ENCODE data around the gene RBP2.

RBP2 gene

DNA sequence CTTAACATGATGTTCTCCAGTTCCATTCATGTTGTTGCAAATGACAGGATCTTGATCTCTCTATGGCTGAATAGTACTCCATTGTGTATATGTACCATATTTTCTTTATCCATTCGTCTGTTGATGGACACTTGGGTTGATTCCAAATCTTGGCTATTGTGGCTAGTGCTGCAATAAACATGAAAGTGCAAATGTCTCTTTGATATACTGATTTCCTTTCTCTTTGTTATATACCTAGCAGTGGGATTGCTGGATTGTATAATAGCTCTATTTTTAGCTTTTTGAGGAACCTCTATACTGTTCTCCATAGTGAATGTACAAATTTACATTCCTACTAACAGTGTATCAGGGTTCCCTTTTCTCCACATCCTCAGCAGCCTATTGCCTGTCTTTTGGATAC, 5.9 kb upstream of the RBP2 start:
- Histone ChIP-seq H3K4me1 (ENCODE audit: control insufficient read depth in 1 of 2, insufficient read depth in 2 of 2, low read length in 2 of 2) (peaks cover 9 to 11% of the 10 kb centered on the region in 2 donors), H3K27ac (ENCODE audit: low read depth, low read length) (no peak overlapping the region), H3K36me3 (ENCODE audit: control insufficient read depth in 1 of 2, insufficient read depth in 2 of 2, low read length in 2 of 2) (no peaks in the 10 kb centered on the region), H3K4me3 (ENCODE audit: low read depth in 1 of 2, low read length in 2 of 2) (no peak overlapping the region), H3K9ac (ENCODE audit: low read depth in 1 of 2, low read length in 2 of 2) (no peak overlapping the region), H3K27me3 (ENCODE audit: control insufficient read depth in 1 of 2, insufficient read depth in 2 of 2, low read length in 2 of 2) (no peaks in the 10 kb centered on the region), H3K9me3 (ENCODE audit: control insufficient read depth in 1 of 2, low read length in 2 of 2) (no peaks in the 10 kb centered on the region)

DNA sequence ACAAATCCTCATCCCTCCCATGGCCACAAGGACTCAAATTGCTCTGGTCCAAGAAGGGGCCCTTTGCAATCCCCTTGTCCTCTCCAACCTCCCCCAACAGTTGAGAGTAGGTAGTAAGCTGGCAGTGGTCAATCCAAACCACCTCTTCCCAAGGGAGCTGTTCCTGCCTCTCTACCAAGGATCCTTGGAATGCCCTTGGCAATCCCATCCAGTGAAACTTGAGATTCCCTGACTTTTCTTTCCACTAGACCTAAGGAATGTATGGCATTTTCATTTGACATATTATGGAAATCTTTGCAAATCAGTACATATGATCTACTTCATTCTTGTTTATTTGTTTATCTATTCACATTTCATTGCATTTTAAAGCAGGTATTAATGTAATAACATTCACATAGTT, 4.8 kb upstream of the RBP2 start:
- Histone ChIP-seq H3K27ac (ENCODE audit: low read depth, low read length) (no peak overlapping the region), H3K9ac (ENCODE audit: low read depth in 1 of 2, low read length in 2 of 2) (no peak overlapping the region), H3K9me3 (ENCODE audit: control insufficient read depth in 1 of 2, low read length in 2 of 2) (no peaks in the 10 kb centered on the region)

DNA sequence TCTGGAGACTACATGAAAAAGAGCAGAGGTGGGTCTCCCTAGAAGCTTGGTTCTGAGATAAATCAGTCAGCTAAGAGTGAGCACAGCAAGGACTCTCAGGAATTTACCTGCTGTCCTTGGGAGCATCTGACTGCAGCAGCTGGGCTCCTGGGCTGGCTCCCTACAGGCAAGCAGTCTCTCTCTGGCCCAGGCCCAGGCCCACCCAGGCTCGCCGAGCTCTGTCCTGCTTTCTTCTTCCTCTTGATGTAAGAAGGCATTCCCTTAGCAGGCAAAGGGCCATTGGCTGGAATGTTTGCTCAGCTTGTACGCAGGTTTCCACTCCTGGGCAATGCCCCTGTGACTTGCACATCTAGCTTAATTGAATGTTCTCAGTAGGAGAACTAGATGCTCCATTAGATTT, 4.3 kb upstream of the RBP2 start:
- no peak overlapping the region for H3K4me3 ChIP-seq (ENCODE audit: low read depth in 1 of 2, low read length in 2 of 2)
- H3K9me3 ChIP-seq (ENCODE audit: control insufficient read depth in 1 of 2, low read length in 2 of 2): no peaks in the 10 kb centered on the region
- H3K27me3 ChIP-seq (ENCODE audit: control insufficient read depth in 1 of 2, insufficient read depth in 2 of 2, low read length in 2 of 2): no peaks in the 10 kb centered on the region
- H3K27ac ChIP-seq (ENCODE audit: low read depth, low read length): no peak overlapping the region
- no peak overlapping the region for H3K9ac ChIP-seq (ENCODE audit: low read depth in 1 of 2, low read length in 2 of 2)
- H3K36me3 ChIP-seq (ENCODE audit: control insufficient read depth in 1 of 2, insufficient read depth in 2 of 2, low read length in 2 of 2): no peaks in the 10 kb centered on the region
- H3K4me1 ChIP-seq (ENCODE audit: control insufficient read depth in 1 of 2, insufficient read depth in 2 of 2, low read length in 2 of 2): peaks cover 17 to 20% of the 10 kb centered on the region in 2 donors

More for the DNA sequence above, 4.8 kb upstream of the RBP2 start:
- Histone ChIP-seq H3K4me3 (ENCODE audit: low read depth in 1 of 2, low read length in 2 of 2) (no peak overlapping the region), H3K27me3 (ENCODE audit: control insufficient read depth in 1 of 2, insufficient read depth in 2 of 2, low read length in 2 of 2) (no peaks in the 10 kb centered on the region), H3K36me3 (ENCODE audit: control insufficient read depth in 1 of 2, insufficient read depth in 2 of 2, low read length in 2 of 2) (no peaks in the 10 kb centered on the region), H3K4me1 (ENCODE audit: control insufficient read depth in 1 of 2, insufficient read depth in 2 of 2, low read length in 2 of 2) (peaks cover 17 to 20% of the 10 kb centered on the region in 2 donors)

DNA sequence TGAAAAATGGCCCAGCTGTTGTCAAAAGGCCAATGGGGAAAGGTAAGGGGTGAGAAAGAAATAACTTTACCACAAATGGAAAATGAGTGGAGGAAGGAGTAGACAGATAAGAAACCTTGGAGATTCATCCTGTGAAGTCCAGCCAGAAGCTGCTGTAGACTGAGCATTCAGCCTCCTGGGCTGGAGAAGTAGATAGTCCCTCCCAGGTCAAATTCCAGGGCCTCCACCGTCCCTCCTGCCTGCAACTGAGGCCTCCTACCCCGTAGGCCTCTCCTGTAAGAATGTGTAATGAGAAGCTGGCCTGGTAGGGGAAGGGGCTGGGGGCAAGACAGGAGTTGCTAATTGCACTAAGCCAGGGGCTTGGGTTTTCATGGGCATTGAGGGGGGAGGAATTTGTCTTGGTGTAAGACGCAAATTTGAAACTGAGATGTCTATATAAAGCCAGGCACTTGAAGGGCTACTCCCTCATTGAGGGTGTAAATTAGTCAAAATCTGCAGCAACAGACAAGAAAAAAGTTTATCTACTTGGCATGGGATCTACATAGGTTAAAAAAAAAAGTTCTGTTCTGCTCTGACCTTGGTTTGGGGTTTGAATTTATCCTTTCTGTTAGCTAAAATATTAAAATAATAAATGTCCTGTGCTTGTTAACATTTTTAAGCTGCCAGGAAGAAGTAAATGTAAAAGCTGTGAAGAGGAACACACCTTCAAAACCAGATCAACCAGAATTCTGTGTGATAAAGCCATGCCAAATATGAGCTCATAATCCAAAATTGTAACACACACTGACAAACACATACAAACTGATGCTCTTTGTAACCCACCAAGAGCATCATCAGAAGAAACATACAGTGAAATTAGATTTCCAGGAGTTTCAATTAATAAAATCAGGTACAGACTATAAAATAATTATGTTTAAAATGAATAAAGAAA, 1.7 kb upstream of the RBP2 start:
- Histone ChIP-seq H3K27ac (ENCODE audit: low read depth, low read length) (no peak overlapping the region), H3K9me3 (ENCODE audit: control insufficient read depth in 1 of 2, low read length in 2 of 2) (no peaks in the 10 kb centered on the region)

DNA sequence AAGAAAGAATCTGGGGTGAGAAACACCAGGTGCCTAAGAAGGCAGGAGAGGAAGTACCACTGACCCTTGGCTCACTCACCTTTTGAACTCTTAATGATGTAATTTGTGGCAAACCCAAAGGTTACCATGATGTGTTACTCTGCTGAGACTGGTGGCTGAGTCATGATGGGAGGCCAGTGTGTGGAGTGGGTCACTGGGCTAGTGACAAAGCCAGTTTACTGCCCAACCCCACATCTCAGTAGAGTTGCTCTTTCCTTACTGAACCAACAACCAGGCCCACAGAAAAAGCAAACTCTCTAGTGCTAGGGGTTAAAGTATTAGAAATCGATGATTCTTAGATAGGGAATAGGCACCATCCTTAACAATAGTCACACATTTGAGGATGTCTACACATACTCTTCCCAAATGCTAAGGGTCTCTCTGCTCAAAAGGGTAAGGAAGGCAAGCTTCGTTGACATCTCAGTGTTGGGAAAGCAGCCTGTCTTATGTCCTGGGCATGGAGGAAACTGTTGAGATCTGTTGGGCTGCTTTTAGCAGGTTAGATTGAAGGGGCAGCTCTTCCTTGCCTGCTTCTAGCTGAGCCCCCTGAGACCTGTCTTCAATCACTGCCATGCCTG, 3.1 kb downstream of the RBP2 start:
- peak overlapping the region; percentile 62 to 67 for H3K4me3 ChIP-seq (ENCODE audit: low read depth in 1 of 2, low read length in 2 of 2)
- H3K27me3 ChIP-seq (ENCODE audit: control insufficient read depth in 1 of 2, insufficient read depth in 2 of 2, low read length in 2 of 2): no peaks in the 10 kb centered on the region
- peaks cover 5 to 9% of the 10 kb centered on the region in 2 donors for H3K36me3 ChIP-seq (ENCODE audit: control insufficient read depth in 1 of 2, insufficient read depth in 2 of 2, low read length in 2 of 2)
- H3K9ac ChIP-seq (ENCODE audit: low read depth in 1 of 2, low read length in 2 of 2): peak overlapping the region; percentile 49 to 76
- H3K9me3 ChIP-seq (ENCODE audit: control insufficient read depth in 1 of 2, low read length in 2 of 2): no peaks in the 10 kb centered on the region
- peak overlapping the region; percentile 82 for H3K27ac ChIP-seq (ENCODE audit: low read depth, low read length)
- peaks cover 28 to 47% of the 10 kb centered on the region in 2 donors for H3K4me1 ChIP-seq (ENCODE audit: control insufficient read depth in 1 of 2, insufficient read depth in 2 of 2, low read length in 2 of 2)

More for the DNA sequence above, 1.7 kb upstream of the RBP2 start:
- H3K4me3 ChIP-seq (ENCODE audit: low read depth in 1 of 2, low read length in 2 of 2): peak overlapping the region; percentile 13 to 62
- H3K36me3 ChIP-seq (ENCODE audit: control insufficient read depth in 1 of 2, insufficient read depth in 2 of 2, low read length in 2 of 2): no peaks in the 10 kb centered on the region
- no peak overlapping the region for H3K9ac ChIP-seq (ENCODE audit: low read depth in 1 of 2, low read length in 2 of 2)
- H3K27me3 ChIP-seq (ENCODE audit: control insufficient read depth in 1 of 2, insufficient read depth in 2 of 2, low read length in 2 of 2): no peaks in the 10 kb centered on the region
- H3K4me1 ChIP-seq (ENCODE audit: control insufficient read depth in 1 of 2, insufficient read depth in 2 of 2, low read length in 2 of 2): peaks cover 20 to 22% of the 10 kb centered on the region in 2 donors

DNA sequence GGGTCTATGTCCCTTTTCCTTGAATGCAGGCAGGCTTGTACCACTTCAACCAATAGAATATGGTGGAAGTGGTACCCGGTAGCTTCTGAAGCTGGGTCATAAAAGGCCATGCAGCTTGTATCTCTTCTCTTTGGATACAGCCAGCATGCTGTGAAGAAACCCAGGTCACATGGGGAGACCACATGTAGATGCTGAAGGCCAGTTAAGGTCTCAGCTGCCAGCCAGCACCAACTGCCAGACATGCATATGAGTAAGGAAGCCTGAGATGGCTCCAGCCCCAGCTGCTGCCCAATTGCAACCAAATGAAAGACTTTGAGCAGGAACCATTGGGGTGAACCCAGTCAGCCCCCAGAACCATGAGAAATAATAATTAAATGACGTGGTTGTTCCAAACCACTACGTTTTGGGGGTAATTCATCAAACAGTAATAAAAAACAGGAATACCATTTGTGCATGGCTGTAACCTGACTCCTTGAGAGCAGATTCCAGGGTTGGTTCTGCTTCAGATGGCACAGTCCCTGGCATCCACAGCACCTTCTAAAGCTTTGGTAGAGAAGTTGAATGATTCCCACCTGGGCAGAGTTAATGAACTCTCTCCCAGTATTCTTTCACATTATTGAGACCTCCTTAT, 3.8 kb downstream of the RBP2 start:
- Histone ChIP-seq H3K36me3 (ENCODE audit: control insufficient read depth in 1 of 2, insufficient read depth in 2 of 2, low read length in 2 of 2) (peaks cover 9 to 15% of the 10 kb centered on the region in 2 donors), H3K4me1 (ENCODE audit: control insufficient read depth in 1 of 2, insufficient read depth in 2 of 2, low read length in 2 of 2) (peaks cover 28 to 48% of the 10 kb centered on the region in 2 donors), H3K27me3 (ENCODE audit: control insufficient read depth in 1 of 2, insufficient read depth in 2 of 2, low read length in 2 of 2) (no peaks in the 10 kb centered on the region), H3K9ac (ENCODE audit: low read depth in 1 of 2, low read length in 2 of 2) (peak overlapping the region; percentile 16 to 50), H3K9me3 (ENCODE audit: control insufficient read depth in 1 of 2, low read length in 2 of 2) (no peaks in the 10 kb centered on the region), H3K4me3 (ENCODE audit: low read depth in 1 of 2, low read length in 2 of 2) (peak overlapping the region; percentile 62 to 67), H3K27ac (ENCODE audit: low read depth, low read length) (peak overlapping the region; percentile 82)

DNA sequence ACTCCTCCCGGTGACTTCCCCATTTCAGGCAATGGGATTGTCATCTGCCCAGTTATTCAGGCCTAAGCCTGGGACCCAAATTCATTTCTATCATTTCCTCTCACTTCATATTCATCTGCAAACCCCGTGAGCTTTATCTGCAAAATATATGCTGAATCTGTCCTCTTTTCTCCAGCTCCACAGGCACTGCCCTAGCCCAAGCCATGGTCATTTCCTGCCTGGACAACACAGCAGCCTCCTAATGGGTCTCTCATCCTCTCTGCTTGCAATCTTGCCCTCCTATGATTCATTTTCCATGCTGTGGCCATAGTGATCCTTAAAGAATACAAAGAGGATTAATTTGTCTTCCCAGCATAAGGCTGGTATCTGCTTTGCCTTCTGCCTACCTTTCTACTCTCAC, 6.1 kb downstream of the RBP2 start:
- Histone ChIP-seq H3K9ac (ENCODE audit: low read depth in 1 of 2, low read length in 2 of 2) (peak overlapping the region; percentile 20 to 38), H3K4me1 (ENCODE audit: control insufficient read depth in 1 of 2, insufficient read depth in 2 of 2, low read length in 2 of 2) (peaks cover 18 to 37% of the 10 kb centered on the region in 2 donors), H3K4me3 (ENCODE audit: low read depth in 1 of 2, low read length in 2 of 2) (peak overlapping the region; percentile 37 to 62), H3K27me3 (ENCODE audit: control insufficient read depth in 1 of 2, insufficient read depth in 2 of 2, low read length in 2 of 2) (no peaks in the 10 kb centered on the region), H3K27ac (ENCODE audit: low read depth, low read length) (no peak overlapping the region), H3K9me3 (ENCODE audit: control insufficient read depth in 1 of 2, low read length in 2 of 2) (no peaks in the 10 kb centered on the region), H3K36me3 (ENCODE audit: control insufficient read depth in 1 of 2, insufficient read depth in 2 of 2, low read length in 2 of 2) (peaks cover 24 to 37% of the 10 kb centered on the region in 2 donors)

DNA sequence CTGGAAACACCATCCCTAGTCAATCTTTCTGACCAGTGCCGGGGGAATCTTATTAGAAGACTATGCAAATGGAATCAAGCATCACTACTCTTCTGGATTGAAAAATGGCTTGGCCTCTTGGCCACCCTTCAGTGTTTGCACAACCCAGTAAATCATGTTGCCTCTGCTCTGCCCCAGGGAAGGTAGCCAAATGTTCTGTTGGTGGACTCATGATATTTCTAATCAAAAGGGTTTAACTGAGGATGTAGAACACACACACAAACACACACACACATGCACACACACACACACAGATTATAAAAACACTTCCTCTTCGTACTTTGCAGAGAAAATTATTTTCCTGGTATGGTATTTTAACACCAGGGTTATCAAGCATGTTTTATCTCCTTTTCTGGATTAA, 7.9 kb downstream of the RBP2 start:
- no peaks in the 10 kb centered on the region for H3K9me3 ChIP-seq (ENCODE audit: control insufficient read depth in 1 of 2, low read length in 2 of 2)
- peaks cover 18 to 33% of the 10 kb centered on the region in 2 donors for H3K4me1 ChIP-seq (ENCODE audit: control insufficient read depth in 1 of 2, insufficient read depth in 2 of 2, low read length in 2 of 2)
- H3K27me3 ChIP-seq (ENCODE audit: control insufficient read depth in 1 of 2, insufficient read depth in 2 of 2, low read length in 2 of 2): no peaks in the 10 kb centered on the region
- H3K36me3 ChIP-seq (ENCODE audit: control insufficient read depth in 1 of 2, insufficient read depth in 2 of 2, low read length in 2 of 2): peaks cover 24 to 38% of the 10 kb centered on the region in 2 donors
- no peak overlapping the region for H3K27ac ChIP-seq (ENCODE audit: low read depth, low read length)
- peak overlapping the region in 1 of 2 donors; percentile 2 for H3K9ac ChIP-seq (ENCODE audit: low read depth in 1 of 2, low read length in 2 of 2)
- peak overlapping the region in 1 of 2 donors; percentile 62 for H3K4me3 ChIP-seq (ENCODE audit: low read depth in 1 of 2, low read length in 2 of 2)

DNA sequence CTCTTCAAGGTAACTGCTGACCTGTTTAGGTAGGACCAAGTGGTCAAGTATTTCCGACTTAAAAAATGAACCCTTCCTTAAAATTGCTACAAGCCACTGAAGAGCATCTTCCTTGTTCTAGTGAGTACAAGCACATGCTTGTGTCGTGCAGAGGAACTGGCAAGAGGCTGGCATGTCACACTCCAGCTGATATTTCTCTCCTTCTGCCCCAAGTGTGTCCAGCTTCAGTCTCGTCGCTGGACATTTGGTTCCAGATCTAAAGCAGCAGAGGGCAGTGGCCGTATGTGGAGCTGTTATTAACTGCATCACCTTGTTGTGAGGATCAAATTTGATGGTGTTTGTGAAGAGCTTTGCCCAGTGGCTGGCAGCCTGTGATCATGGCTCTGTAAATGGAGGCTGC, 10.0 kb downstream of the RBP2 start:
- Histone ChIP-seq H3K9me3 (ENCODE audit: control insufficient read depth in 1 of 2, low read length in 2 of 2) (no peaks in the 10 kb centered on the region), H3K27me3 (ENCODE audit: control insufficient read depth in 1 of 2, insufficient read depth in 2 of 2, low read length in 2 of 2) (no peaks in the 10 kb centered on the region), H3K4me1 (ENCODE audit: control insufficient read depth in 1 of 2, insufficient read depth in 2 of 2, low read length in 2 of 2) (peaks cover 20 to 36% of the 10 kb centered on the region in 2 donors), H3K9ac (ENCODE audit: low read depth in 1 of 2, low read length in 2 of 2) (no peak overlapping the region), H3K36me3 (ENCODE audit: control insufficient read depth in 1 of 2, insufficient read depth in 2 of 2, low read length in 2 of 2) (peaks cover 24 to 40% of the 10 kb centered on the region in 2 donors), H3K27ac (ENCODE audit: low read depth, low read length) (no peak overlapping the region), H3K4me3 (ENCODE audit: low read depth in 1 of 2, low read length in 2 of 2) (no peak overlapping the region)

DNA sequence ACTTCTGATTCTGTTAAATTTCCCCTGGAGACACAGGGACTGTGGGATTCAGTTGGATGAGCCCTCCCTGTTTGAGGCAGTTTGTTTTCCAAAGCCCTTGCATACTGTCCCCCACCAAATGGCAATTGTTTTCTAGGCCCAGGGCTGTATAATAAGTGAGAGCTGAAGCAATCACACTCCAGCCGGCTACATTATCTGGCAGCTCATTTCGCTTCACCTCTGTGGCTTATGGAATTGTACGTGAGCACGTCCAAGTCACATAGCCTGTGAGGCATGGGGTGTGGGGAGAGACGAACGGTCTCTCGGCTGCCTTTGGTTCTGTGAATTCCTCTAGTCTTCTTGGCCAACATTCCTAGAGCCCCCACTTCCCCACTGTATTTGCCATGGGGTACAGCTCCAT, 10.7 kb downstream of the RBP2 start:
- H3K9ac ChIP-seq (ENCODE audit: low read depth in 1 of 2, low read length in 2 of 2): no peak overlapping the region
- H3K4me1 ChIP-seq (ENCODE audit: control insufficient read depth in 1 of 2, insufficient read depth in 2 of 2, low read length in 2 of 2): peaks cover 22 to 32% of the 10 kb centered on the region in 2 donors
- H3K27me3 ChIP-seq (ENCODE audit: control insufficient read depth in 1 of 2, insufficient read depth in 2 of 2, low read length in 2 of 2): no peaks in the 10 kb centered on the region

More for the DNA sequence above, 10.7 kb downstream of the RBP2 start:
- Histone ChIP-seq H3K4me3 (ENCODE audit: low read depth in 1 of 2, low read length in 2 of 2) (no peak overlapping the region), H3K27ac (ENCODE audit: low read depth, low read length) (no peak overlapping the region), H3K36me3 (ENCODE audit: control insufficient read depth in 1 of 2, insufficient read depth in 2 of 2, low read length in 2 of 2) (peaks cover 24 to 47% of the 10 kb centered on the region in 2 donors), H3K9me3 (ENCODE audit: control insufficient read depth in 1 of 2, low read length in 2 of 2) (no peaks in the 10 kb centered on the region)

Data from duodenal mucosa (tissue), 2 donors.